ENCODE data around the gene C1QA. TPM values are rescaled to one million over a fixed set of nuclear protein-coding genes. Genes with fewer than 3 reads are reported as not detected.

The C1QA gene
- total RNA-seq = 100 to 1,000 TPM in 2 of 6 experiments, 10 to 100 TPM in 4; 66.3 to 227 (median 75.0) TPM
- long read RNA-seq, transcript C1QA-201 (3 exons, 1,143 nt) = major isoform, 17 of 26 reads
- long read RNA-seq, partial matches to known transcripts = 7 of 26 reads
- long read RNA-seq, other reads (novel, unspliced or antisense) = 1 of 26 reads

- WGBS (ENCODE audit: insufficient coverage, low coverage, low lambda C conversion rate, missing lambda C conversion rate) = 37% methylated on average over 5 of the region's 5 CpGs
- Histone ChIP-seq H3K4me3 (peak within 1 kb of the TSS in 2 of 3 donors; percentile 16 to 38), H3K9me3 (no peaks in the 10 kb centered on the region), H3K36me3 (no peaks in the 10 kb centered on the region), H3K27ac (no peak within 1 kb of the TSS), H3K27me3 (no peaks in the 10 kb centered on the region), H3K4me1 (no peaks in the 10 kb centered on the region)
- ATAC-seq (peak; percentile 66 to 73 (median 70)), DNase-seq (peak in 2 of 3 donors; percentile 56 to 76)
- peak; percentile 51 for TF ChIP-seq POLR2A (IDR thresholded peaks at IDR 0.05)
- no peak for TF ChIP-seq CTCF (IDR thresholded peaks at IDR 0.05)
- intact Hi-C loops (cut with DNase I) = no loop called here
These were observed at the start of gene C1QA for GRCh38 chr1:22636353-22636752. C1QA (plus strand) TSS chr1:22636628; CDS start chr1:22637617, 989 bp downstream.

DNA sequence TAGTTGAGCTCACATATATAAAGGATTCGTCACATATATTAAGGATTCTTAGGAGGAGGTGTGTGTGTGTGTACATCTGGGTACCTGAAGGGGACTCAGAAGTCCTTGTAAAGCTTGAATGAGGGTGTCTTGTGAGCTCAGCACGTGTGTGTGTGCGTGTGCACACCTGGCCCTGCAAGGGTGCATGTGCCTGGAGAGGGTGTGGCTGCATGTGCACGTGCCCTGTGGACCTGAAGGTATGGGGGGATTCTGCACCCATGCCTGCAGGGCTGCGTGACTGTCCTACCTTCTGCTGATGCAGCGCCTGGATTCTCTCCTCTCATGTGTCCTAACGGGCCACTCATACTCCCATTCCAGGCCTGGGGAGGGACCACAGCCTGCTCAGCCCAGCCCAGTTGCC lies 49.2 kb upstream of the C1QA start:
- TF ChIP-seq POLR2A (IDR thresholded peaks at IDR 0.05) (no peak), CTCF (IDR thresholded peaks at IDR 0.05) (no peak)
- ATAC-seq (no peak), DNase-seq (no peak)
- intact Hi-C loops (cut with DNase I) = no loop called here
- Histone ChIP-seq H3K9me3 (no peaks in the 10 kb centered on the region), H3K4me3 (no peak overlapping the region), H3K36me3 (no peaks in the 10 kb centered on the region), H3K27me3 (no peaks in the 10 kb centered on the region), H3K27ac (no peak overlapping the region), H3K4me1 (no peaks in the 10 kb centered on the region)
- WGBS (ENCODE audit: insufficient coverage, low coverage, low lambda C conversion rate, missing lambda C conversion rate) = 64% methylated on average over 5 of the region's 7 CpGs

- DNase-seq (no peak), ATAC-seq (no peak)
- Histone ChIP-seq H3K4me1 (no peaks in the 10 kb centered on the region), H3K36me3 (no peaks in the 10 kb centered on the region), H3K27ac (no peak overlapping the region), H3K4me3 (no peak overlapping the region), H3K27me3 (no peaks in the 10 kb centered on the region), H3K9me3 (no peaks in the 10 kb centered on the region)
- WGBS (ENCODE audit: insufficient coverage, low coverage, low lambda C conversion rate, missing lambda C conversion rate) = no CpG with 5 or more reads among the region's 24 CpGs
- intact Hi-C loops (cut with DNase I) = no loop called here
- TF ChIP-seq CTCF (IDR thresholded peaks at IDR 0.05) = no peak
These were observed 47.5 kb upstream of the C1QA start for GRCh38 chr1:22588899-22589422.

DNA sequence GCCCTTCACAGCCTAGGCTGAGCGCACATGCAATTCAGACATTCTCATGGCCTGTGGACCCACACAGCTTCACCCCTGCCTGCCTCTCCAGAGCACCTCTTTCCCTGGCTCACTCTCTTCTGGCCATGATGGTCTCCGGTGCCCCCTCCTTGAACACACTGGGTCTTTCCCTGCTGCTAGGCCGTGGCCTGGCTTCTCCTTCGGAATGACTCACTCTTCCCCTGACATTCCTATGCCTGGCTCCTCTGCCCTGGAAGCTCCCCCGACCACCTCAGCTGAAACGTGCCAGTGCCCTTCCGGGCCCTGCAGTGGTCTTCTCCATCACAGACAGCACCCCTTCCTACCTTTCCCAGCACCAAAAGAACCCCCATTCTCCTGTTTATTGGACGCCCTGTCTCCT lies 44.9 kb upstream of the C1QA start:
- no peak for DNase-seq
- intact Hi-C loops (cut with DNase I) = loop anchor here in 1 of 2 donors (10.0 kb wide), 1 partner anchor 323 kb away; no protein-coding TSS in a partner anchor
- no peaks in the 10 kb centered on the region for H3K9me3 ChIP-seq
- H3K27me3 ChIP-seq = no peaks in the 10 kb centered on the region
- no peaks in the 10 kb centered on the region for H3K4me1 ChIP-seq
- 50% methylated on average over 7 of the region's 8 CpGs for WGBS (ENCODE audit: insufficient coverage, low coverage, low lambda C conversion rate, missing lambda C conversion rate)
- no peak for ATAC-seq
- H3K4me3 ChIP-seq = no peak overlapping the region
- H3K27ac ChIP-seq = no peak overlapping the region
- no peak for TF ChIP-seq CTCF (IDR thresholded peaks at IDR 0.05)
- no peak for TF ChIP-seq POLR2A (IDR thresholded peaks at IDR 0.05)
- no peaks in the 10 kb centered on the region for H3K36me3 ChIP-seq

All from right lobe of liver (tissue), 6 donors.